ENCODE data around the gene CORO2B.

Gene CORO2B

GRCh38 chr15:68691705-68692104 is 112.9 kb downstream of the CORO2B start:
- H3K4me3 ChIP-seq (ENCODE audit: low read depth, low read length) = no peak overlapping the region
- DNase-seq (ENCODE audit: low read depth) = peak; percentile 25
- no peak for TF ChIP-seq CTCF (IDR thresholded peaks at IDR 0.05; ENCODE audit: low read depth, low read length)
- TF ChIP-seq MYC (IDR thresholded peaks at IDR 0.05; ENCODE audit: low read depth, low read length) = no peak
- TF ChIP-seq POLR2A (IDR thresholded peaks at IDR 0.05; ENCODE audit: extremely low read depth, insufficient read length) = no peak
- no peak for TF ChIP-seq MAX (IDR thresholded peaks at IDR 0.05; ENCODE audit: low read depth, low read length)

DNA sequence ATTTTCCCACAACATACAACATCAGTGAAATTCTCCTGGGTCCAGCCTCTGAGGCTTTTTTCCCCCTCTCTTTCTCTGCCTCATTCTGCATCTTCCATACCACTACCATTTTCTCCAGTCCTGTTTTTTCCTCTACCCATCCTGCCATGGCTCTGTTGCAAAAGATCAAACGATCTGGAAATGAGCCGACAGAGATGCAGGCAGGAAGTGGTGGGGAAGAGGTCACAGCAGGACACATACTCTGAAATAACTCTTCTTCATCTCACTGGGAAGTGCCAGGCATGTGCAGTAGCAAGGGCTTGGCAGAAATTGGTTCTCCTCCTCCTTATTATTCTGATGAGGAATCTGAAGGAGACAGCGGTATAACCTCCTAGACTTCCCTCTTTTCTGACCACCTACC is 114.3 kb downstream of the CORO2B start:
- DNase-seq (ENCODE audit: low read depth) = peak; percentile 69
- TF ChIP-seq MYC (IDR thresholded peaks at IDR 0.05; ENCODE audit: low read depth, low read length) = 0 out of 2 replicates have a peak, but pooled peaks have one; percentile 17
- TF ChIP-seq POLR2A (IDR thresholded peaks at IDR 0.05; ENCODE audit: extremely low read depth, insufficient read length) = no peak
- no peak overlapping the region for H3K4me3 ChIP-seq (ENCODE audit: low read depth, low read length)

- TF ChIP-seq CTCF (IDR thresholded peaks at IDR 0.05; ENCODE audit: low read depth, low read length) = no peak
- no peak for TF ChIP-seq MAX (IDR thresholded peaks at IDR 0.05; ENCODE audit: low read depth, low read length)
- TF ChIP-seq POLR2A (IDR thresholded peaks at IDR 0.05; ENCODE audit: extremely low read depth, insufficient read length) = no peak
- TF ChIP-seq MYC (IDR thresholded peaks at IDR 0.05; ENCODE audit: low read depth, low read length) = no peak
- DNase-seq (ENCODE audit: low read depth) = no peak
- no peak overlapping the region for H3K4me3 ChIP-seq (ENCODE audit: low read depth, low read length)
Measured at GRCh38 chr15:68694111-68694510, 115.3 kb downstream of the CORO2B start.

DNA sequence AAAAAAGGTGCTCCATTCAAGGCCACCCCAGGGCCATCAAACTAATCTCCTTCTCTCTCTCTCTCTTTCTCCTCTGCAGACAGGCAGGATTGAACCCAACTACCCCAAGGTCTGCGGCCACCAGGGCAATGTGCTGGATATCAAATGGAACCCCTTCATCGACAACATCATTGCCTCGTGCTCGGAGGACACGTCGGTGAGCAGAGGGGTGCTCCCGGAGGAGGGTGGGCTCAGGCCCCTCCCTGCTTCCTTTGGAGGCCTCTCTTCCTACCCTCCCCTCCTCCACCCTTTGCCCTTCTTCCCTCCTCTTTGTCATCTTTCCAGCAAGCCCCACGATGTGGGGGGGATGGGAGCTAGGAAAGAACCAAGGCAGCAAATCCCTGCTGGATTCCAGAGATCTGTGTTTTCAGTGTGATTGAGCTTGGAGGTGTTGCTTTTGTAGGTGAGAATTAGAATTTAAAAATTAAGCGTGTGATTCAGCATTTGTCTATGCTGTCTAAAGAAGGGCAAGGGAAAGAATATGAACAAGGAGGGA is 116.3 kb downstream of the CORO2B start:
- H3K4me3 ChIP-seq (ENCODE audit: low read depth, low read length) = no peak overlapping the region
- DNase-seq (ENCODE audit: low read depth) = no peak
- TF ChIP-seq CTCF (IDR thresholded peaks at IDR 0.05; ENCODE audit: low read depth, low read length) (no peak), MAX (IDR thresholded peaks at IDR 0.05; ENCODE audit: low read depth, low read length) (no peak), MYC (IDR thresholded peaks at IDR 0.05; ENCODE audit: low read depth, low read length) (no peak), POLR2A (IDR thresholded peaks at IDR 0.05; ENCODE audit: extremely low read depth, insufficient read length) (no peak)

- DNase-seq (ENCODE audit: low read depth) = no peak
- TF ChIP-seq CTCF (IDR thresholded peaks at IDR 0.05; ENCODE audit: low read depth, low read length) = no peak
- TF ChIP-seq POLR2A (IDR thresholded peaks at IDR 0.05; ENCODE audit: extremely low read depth, insufficient read length) = no peak
- TF ChIP-seq MYC (IDR thresholded peaks at IDR 0.05; ENCODE audit: low read depth, low read length) = no peak
- no peak for TF ChIP-seq MAX (IDR thresholded peaks at IDR 0.05; ENCODE audit: low read depth, low read length)
- H3K4me3 ChIP-seq (ENCODE audit: low read depth, low read length) = no peak overlapping the region
Measured at GRCh38 chr15:68696414-68697363, 117.9 kb downstream of the CORO2B start.
